GM18508 (cell line): ENCODE measurements around the gene TMEM233.

Experiments used
- ATAC-seq: cut with Tn5 transposase; IDR thresholded peaks from one replicate; pipeline ENCODE4 v1.9.1; 2021; ENCODE audit warnings: moderate number of reproducible peaks; ENCODE audit not compliant: insufficient read depth, unreplicated experiment

The TMEM233 gene

DNA sequence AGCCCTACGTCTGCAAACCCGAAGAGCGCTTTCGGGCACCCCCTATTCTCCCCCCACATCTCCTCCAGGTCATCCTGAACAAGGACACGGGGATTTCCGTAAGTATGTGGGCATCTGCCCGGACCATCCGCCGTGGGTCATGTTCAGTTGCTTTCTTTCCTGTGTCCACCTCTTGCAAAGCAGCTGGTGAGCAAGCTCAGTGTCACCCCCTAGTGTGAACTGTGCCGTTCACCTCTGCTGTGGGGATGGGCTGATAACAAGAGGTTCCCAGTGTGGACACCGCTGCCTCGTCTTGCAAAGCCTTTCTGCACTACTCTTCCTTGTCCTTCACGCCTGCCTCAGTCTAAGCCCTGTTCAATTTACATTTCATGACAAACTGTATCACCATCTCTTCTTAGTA, 83.0 kb downstream of the TMEM233 start:
- ATAC-seq, result no peak

DNA sequence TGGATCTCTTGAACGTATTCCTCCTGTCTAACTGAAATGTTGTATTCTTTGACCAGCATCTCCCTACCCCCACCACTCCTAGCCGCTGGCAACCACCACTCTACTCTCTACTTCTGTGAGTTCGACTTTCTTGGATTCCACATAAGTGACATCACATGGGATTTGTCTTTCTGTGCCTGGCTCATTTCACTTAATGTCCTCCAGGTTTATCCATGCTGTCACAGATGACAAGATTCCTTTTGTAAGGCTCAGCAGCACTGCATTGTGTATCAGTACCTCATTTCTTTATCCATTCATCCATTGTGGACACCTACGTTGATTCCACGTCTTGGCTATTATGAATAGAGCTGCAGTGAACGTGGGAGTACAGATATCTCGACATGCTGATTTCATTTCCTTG, 84.9 kb downstream of the TMEM233 start:
- ATAC-seq, result no peak

DNA sequence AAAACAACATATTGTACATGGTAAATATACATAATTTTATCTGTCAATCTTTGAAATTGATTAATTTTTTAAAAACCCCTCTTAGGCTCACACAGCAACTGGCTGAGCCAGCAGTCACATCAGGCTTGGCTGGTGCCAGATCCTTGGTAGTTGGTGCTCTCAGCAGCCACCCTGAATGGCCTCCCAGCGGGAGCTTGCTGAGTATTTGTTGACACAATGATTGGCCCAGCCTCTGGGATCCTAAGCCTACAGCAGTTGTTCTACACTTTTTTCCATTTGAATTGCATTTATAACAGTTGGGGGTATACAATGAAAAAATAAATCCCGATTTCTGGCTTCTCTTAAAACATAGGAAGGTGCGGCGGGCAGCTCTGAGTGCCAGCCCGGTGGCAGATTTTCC, 85.5 kb downstream of the TMEM233 start:
- no peak for ATAC-seq

DNA sequence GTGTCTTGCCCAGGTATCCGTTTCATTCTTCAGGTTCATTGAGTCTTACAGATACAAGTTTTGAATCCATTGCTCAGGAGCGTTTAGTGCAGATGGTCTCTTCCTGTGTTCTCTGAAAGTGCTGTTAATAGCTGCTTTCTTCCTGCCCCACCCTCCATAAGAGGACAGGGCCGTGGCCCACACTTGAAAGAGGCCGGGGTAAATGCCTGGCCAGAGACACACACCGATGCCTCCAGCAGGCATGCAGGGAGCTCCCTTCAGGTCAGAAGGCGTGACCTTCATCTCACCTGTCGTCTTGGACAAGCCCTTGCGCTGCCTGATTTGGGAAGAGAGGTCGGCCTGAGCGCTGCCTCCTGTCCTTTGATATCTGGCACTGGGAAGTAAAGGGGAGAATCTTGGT, 85.9 kb downstream of the TMEM233 start:
- ATAC-seq, result no peak

DNA sequence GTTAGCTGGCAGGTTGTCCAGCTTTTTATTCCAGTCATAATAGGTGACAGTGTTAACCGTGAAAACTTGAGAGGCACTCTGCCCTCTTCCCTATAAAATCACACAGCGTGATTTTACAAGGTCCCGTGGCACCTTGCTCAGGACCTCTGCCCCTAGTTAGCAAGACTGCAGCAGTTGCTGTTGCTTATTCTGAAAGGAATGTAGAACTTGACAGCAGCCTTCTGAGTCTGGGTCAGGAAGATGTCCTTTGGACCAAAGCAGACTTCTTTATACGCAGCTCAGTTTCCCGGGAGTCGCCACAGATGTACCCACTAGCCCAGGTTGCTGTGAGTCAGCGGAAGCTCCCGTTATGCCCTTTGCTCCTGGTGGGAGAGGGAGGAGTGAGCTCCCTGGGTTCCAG, 87.5 kb downstream of the TMEM233 start:
- ATAC-seq, result no peak

DNA sequence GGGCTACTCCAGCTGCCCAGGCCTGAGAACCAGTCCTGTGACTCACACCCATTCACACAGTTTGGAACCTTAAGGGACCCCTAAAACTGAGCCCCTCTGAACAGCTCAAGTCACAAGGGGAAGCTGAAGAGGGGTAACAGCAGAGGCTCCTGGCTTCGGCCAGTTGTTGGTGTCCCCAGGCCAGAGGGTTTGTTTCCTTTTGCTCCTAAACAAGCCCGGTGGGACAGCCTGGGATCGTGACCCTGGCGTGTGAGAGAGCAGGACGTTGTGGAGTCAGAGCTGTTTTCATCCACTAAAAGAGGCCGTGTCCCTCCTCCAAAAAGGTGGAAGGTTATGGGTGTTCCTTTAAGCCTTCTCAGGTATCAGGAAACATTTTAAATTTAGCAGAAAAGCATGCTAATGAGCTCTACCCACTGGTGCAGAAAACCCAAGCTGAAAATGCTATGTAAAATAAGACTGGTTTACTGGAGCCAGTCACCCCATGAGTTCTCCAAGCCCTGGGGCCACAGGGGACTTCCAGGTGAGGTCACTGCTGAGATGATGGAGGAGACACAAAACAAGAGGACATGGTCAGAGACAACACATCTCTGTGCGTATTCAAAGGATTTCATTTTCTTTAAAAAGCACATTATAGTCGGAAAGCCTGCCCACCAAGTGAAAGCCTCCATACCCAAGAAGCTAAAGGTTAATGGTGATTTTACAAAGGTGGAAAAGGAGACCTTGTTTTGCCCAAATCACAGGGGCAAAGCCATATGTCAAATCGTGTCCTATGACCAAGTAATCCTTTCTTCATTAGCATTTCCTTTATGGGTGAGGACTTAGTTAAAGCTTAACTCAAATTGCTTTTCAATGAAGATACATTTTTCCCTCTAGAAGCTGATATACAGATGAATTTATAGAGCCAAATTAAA, 88.4 kb downstream of the TMEM233 start:
- no peak for ATAC-seq

DNA sequence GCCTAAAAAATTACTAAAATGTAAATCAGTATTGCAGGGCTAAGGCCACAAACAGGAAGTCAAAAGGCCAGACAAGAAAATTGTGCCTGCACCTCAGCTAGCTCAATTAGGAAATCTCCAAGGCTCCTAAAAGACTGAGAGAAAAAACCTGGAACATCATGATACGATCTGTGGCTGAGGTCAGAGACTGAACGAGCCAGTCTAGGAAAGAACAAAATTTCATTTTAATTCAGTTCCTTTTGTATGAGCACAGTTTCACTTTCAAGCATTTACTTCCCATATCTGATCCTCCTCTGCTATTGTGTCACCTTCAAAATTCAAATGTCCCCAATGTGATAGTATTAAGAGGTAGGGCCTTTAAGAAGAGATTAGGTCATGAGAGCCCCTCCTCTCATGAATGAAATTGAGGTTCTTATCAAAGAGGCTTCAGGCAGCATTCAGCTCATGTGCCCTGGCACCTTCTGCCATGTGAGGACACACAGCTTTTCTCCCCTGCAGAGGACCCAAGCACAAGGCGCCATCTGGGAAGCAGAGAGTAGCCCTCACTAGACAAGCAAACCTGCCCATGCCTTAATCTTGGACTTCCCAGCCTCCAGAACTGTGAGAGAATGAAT, 89.2 kb downstream of the TMEM233 start:
- no peak for ATAC-seq

DNA sequence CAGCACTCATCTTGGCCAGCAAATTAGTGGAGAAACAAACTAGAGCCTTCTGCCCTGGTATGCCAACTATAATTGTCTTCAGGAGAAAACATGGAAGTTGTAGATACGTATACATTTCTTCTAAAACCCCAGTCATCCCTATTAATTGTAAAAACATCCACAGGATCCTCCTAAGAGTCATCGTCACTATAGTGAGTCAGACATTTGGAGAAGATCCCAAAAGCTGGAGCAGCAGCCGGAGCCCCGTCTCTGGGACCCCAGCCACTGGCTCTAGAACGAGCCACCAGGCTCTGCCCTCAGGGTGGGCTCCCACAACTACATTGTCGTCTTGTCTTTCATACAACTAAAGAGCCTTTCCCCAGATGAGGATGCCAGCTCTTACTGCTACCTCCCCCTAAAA, 89.8 kb downstream of the TMEM233 start:
- no peak for ATAC-seq

DNA sequence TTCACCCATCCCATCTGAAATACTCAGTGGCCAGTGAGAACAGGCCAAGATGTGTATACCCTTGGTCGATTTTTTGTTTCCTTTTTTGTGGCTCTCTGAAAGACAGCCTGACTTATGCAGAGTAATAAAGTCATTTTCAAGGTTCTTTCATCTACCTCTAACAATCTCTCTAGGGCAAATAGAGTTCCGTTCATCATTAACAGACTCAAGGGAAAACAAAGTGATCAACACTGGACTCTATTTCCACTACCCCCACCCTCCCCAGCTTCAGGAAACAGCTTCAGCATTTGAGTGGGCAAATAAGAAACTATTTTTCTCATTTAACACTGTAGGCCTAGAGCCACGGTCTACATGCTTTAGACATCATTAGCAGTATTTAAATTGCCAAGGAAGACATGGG, 90.2 kb downstream of the TMEM233 start:
- no peak for ATAC-seq

DNA sequence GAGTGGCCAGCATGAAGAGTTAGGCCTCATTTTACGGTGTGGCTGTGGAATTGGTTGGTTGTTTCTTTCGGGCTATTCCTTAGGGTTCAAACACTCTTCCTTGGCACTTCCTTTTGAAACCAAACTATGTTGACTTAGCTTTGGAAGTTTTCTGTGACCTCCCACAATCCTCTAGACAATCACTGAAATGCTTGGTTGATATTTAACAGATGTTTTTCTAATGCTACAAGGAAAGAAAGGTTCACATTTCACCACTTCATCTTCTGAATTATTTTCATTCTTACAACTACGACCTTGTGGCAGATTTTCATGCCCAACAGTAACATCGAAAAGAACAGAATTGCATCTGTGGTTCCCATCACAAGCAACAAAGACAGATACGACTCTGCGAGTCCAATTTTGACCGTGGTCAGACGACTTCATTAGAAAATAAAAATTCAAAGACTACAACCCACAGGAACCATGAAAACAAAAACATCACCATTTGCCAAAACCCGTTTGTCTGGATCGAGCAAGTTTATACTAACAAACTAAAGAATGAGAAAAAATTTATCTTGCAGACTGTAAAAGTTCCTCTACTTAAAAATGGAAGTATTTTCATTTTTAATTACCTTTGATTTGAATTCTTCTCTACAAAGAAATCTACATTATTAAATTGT, 91.3 kb downstream of the TMEM233 start:
- ATAC-seq, result no peak

DNA sequence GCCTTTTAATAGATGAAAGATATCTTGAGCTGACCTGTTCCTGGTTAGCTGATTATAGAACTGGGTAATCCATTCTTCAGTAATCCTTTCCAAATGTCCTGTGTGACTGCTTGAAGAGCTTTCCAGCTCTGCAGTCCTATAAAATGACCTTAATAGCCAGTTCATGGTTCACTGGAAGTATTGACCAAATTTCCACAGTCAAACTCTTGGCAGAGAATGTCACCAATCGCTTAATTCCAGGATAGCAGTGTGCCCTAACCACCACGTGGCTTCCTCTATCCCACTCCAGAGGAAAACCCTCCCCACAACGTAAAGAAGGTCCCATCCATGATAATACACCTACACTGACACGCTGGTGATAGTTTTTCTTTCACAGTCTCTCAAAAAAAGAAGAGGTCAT, 91.8 kb downstream of the TMEM233 start:
- no peak for ATAC-seq

DNA sequence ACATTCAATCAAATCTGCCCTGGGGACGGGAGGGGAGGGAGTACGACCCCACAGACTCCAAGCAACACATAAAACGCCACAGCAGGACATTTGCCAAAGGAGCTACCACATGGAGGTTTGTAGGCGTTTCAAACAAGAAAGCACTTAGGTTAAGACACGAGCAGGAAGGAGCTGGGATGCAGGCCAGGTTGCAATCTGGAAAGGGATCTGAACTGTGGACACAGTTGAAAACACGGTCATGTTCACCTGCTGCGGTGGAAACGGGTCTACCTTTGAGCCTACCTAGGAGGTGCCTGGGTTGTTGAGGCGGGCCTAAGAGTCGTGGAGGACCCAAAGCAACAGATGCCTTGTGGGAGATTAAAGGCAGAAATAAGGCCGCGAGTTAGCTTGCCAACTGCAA, 92.8 kb downstream of the TMEM233 start:
- no peak for ATAC-seq

DNA sequence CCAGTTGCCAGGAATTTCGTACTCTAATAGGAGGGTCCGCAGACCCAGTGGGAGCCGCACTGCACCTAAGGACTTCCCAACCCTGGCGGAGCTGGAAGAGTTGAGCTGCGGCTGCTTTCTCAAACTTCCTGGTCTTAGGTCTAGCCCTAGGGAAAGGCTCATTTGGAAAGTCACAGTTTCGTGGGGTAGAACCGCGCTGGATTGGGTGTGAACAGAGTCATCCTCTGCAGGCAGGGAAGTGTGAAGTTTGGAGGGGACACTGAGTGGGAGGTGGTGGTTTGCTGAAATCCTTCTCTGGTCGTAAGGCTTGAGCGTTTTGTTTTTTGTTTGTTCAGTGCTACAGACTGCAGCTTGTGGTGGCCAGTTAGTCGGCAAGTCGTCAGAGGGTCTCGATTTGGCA, 93.2 kb downstream of the TMEM233 start:
- no peak for ATAC-seq

DNA sequence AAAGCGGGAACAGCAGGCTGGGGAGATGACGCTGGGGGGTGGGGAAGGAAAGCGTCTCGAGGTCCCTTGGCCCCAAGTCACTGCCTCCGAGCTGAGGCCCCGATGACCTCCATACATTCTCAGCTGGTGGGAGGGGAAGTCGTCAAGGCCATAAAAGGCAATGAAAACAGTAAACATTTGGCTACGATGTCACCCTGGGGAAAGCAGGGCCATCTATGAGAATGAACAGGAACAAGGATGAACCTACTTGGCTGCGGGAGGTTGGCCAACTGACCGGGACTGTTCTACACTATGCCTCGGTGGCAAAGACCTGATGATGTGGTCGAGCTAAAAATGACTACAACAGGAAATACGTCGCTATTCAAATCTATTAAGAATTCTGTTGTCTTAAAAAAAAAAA, 93.8 kb downstream of the TMEM233 start:
- ATAC-seq, result no peak

DNA sequence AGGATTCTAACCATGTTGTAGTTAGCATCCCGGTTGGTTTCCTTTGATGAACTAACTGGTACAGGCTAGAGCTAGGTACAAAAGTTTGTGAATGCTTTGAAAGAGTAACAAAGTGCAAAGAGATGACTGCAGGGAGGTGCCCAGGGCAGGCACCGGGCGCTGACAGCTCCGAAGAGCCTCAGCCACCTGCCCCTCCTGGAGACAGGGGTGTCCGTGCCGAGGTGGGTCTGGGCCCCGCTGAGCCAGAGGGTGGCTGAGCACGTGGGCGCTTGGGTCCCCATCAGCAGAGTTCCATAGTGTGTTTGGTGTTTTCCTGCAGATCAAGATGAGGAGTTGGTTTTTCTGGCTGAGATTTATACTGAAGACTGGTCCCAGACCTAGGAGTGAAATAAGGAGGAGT, 94.3 kb downstream of the TMEM233 start:
- no peak for ATAC-seq

DNA sequence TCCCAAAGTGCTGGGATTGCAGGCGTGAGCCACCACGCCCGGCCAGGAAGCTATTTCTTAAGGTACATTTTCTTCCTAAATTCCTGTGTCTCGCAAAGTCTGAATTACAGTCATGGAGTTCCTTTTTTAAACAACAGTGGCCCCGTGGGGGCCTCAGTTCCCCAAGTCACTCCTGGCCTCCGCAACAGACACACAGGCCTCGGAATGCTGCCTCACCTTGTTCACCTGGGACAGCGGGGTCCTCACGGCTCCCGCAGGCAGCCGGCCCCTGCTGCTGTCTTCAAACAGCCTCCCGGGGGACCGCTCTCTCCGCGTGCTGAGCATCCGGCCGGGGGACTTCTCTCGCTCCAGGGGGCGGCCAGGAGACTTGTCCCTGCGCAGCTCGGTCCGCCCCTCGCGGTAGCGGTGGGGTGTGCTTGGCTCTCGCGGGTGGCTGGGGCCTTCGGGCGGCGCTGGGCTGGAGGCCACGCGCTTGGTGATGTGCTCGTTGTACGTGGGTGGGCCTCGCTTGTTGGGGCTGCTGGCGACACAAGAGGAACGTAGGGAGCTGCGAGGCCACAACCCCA, 96.4 kb downstream of the TMEM233 start:
- ATAC-seq, result no peak

DNA sequence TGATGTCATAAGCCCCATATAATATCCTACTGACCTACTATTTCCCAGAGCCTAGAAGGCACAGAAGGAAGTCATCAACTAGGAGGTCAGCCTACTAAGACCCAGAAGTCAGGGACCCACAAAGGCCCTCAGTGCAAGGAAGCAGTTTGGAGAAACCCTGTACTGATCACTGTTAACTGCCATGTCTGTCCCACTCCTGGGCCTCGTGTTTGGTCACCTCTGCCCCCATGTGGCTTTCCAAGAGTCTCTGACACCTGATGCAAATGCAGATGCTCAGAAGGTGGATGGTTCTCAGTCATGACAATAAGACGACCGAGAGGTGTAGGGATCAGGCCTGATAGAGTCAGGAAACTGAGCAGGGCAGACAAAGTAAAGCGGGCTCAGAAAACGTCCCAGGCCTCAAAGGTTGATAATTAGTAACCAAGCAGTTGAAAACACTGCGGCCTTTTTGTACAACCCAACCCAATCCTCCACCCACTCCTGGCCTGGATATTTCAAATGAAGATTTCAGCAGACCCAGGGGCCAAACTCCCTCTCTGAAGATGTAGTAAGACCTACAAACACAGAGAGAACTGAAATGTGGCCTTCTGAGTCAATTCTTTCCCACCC, 97.7 kb downstream of the TMEM233 start:
- no peak for ATAC-seq

DNA sequence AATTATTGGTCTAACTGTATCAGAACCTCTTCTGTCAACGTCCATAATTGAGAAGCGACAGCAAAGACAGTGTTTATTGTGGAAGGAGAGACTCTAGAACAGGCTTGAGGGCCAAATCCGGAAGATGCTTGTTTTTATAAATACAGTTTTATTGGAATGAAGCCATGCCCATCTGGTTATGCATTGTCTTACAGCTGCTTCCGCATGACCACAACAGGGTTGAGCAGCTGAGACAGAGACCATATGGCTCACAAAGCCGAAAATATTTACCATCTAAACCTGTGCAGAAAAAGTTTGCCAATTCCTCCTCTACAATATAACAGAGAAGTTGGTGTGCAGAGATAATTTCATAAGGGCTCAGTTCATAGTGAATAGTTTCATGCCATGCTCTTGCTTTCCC, 98.8 kb downstream of the TMEM233 start:
- ATAC-seq, result no peak
